22Rv1 (cell line): ENCODE measurements around the gene TREH.

Experiments used
- ZFX ChIP-seq: fragments of 450-650 bp; IDR thresholded peaks from 2 replicates; pipeline ENCODE4 v1.6.1; 2017; ENCODE audit warnings: antibody characterized with exemption, borderline replicate concordance
- TF ChIP-seq, protein P1 (sequence below): fragments of 450-650 bp; IDR thresholded peaks from 2 replicates; pipeline ENCODE4 v1.5.1; 2017; ENCODE audit warnings: mild to moderate bottlenecking

DNA sequence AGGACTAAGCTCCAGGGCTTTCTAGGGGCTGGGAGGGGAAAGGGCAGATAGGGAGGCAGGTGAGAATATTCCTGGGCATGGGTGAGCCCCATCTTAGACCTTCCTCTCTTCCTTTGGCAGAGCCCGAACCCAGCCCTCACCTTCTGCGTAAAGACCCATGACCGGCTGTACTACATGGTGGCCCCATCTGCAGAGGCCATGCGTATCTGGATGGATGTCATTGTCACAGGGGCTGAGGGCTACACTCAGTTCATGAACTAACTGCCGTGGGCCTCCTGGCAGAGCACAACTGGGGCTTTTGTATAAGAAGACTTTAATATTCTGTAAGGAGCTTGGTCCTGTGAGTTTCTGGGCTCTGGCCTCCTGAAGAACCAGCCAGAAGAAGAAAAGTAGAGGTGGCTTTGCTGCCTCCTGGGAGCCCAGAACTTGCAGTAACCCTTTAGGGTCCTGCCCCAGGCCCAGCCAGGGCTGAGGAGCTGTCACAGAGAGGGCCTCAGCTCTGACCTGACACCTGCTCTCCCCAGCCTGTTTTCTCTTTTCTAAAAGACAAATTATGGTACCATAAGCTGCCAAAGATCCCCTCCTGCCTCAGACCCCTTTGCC is 22.8 kb downstream of the TREH start:
- TF ChIP-seq, protein P1, sequence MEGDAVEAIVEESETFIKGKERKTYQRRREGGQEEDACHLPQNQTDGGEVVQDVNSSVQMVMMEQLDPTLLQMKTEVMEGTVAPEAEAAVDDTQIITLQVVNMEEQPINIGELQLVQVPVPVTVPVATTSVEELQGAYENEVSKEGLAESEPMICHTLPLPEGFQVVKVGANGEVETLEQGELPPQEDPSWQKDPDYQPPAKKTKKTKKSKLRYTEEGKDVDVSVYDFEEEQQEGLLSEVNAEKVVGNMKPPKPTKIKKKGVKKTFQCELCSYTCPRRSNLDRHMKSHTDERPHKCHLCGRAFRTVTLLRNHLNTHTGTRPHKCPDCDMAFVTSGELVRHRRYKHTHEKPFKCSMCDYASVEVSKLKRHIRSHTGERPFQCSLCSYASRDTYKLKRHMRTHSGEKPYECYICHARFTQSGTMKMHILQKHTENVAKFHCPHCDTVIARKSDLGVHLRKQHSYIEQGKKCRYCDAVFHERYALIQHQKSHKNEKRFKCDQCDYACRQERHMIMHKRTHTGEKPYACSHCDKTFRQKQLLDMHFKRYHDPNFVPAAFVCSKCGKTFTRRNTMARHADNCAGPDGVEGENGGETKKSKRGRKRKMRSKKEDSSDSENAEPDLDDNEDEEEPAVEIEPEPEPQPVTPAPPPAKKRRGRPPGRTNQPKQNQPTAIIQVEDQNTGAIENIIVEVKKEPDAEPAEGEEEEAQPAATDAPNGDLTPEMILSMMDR: no peak
- TF ChIP-seq ZFX: no peak
